Activated naive CD4-positive, alpha-beta T cell treated with anti-CD3 and anti-CD28 coated beads for 36 hours (primary cell): ENCODE measurements around the gene ATP9B. TPM values are rescaled to one million over a fixed set of nuclear protein-coding genes. Genes with fewer than 3 reads are reported as not detected.

Experiments
- CTCF ChIA-PET: fragments of 350-600 bp; sonication (Branson Sonifier 250); formaldehyde crosslinking; loops from one replicate; lab custom pipeline; 2021; ENCODE audit warnings: antibody characterized with exemption; lab: Charles Lee
- DNase-seq: peaks from one replicate; pipeline ENCODE4 v3.0.0-alpha.2; 2020
- H3K27ac Mint-ChIP-seq: one replicate; pipeline ENCODE4 v1.8.0; 2021; ENCODE audit warnings: mild to moderate bottlenecking, mixed read lengths
- H3K27me3 Mint-ChIP-seq: one replicate; pipeline ENCODE4 v1.8.0; 2021; ENCODE audit warnings: low read depth, mixed read lengths
- H3K36me3 Mint-ChIP-seq: one replicate; pipeline ENCODE4 v1.8.0; 2021; ENCODE audit warnings: low read depth, mixed read lengths
- H3K4me1 Mint-ChIP-seq: one replicate; pipeline ENCODE4 v1.8.0; 2021; ENCODE audit warnings: low read depth, mixed read lengths
- H3K4me3 Mint-ChIP-seq: one replicate; pipeline ENCODE4 v1.8.0; 2021; ENCODE audit warnings: mild to moderate bottlenecking, moderate library complexity, mixed read lengths
- H3K9me3 Mint-ChIP-seq: one replicate; pipeline ENCODE4 v1.8.0; 2021; ENCODE audit warnings: mixed read lengths
- intact Hi-C: fragments of 100-400 bp; cut with micrococcal nuclease; formaldehyde crosslinking; loops from one replicate; pipeline ENCODE4 v1.15.1; 2023
- total RNA-seq, 2 experiments: library from RNA; stranded (reverse); gene quantifications; one replicate each; pipeline ENCODE4 v1.2.3, GENCODE V29; 2021

The ATP9B gene
- total RNA-seq, 2 experiments from 2014 or later = 18.6 to 19.1 TPM

- H3K27me3 Mint-ChIP-seq = no peaks in the 10 kb centered on the region
- no peak overlapping the region for H3K27ac Mint-ChIP-seq
- H3K9me3 Mint-ChIP-seq = no peaks in the 10 kb centered on the region
- H3K4me3 Mint-ChIP-seq = no peak overlapping the region
- H3K4me1 Mint-ChIP-seq = no peaks in the 10 kb centered on the region
- H3K36me3 Mint-ChIP-seq = peaks cover 7% of the 10 kb centered on the region
- no peak for DNase-seq
- CTCF ChIA-PET = no interaction called here
- intact Hi-C loops = no loop called here
Measured at GRCh38 chr18:79354350-79354749, 285.2 kb downstream of the ATP9B start.

- H3K9me3 Mint-ChIP-seq = no peaks in the 10 kb centered on the region
- no peaks in the 10 kb centered on the region for H3K4me1 Mint-ChIP-seq
- no peak overlapping the region for H3K27ac Mint-ChIP-seq
Measured at GRCh38 chr18:79355433-79356335, 286.5 kb downstream of the ATP9B start.

GRCh38 chr18:79356435-79356834 is 287.2 kb downstream of the ATP9B start:
- H3K4me3 Mint-ChIP-seq = no peak overlapping the region
- intact Hi-C loops = no loop called here
- H3K9me3 Mint-ChIP-seq = no peaks in the 10 kb centered on the region
- no peaks in the 10 kb centered on the region for H3K4me1 Mint-ChIP-seq
- no peak for DNase-seq
- CTCF ChIA-PET = no interaction called here
- H3K27me3 Mint-ChIP-seq = no peaks in the 10 kb centered on the region
- H3K36me3 Mint-ChIP-seq = peaks cover 17% of the 10 kb centered on the region
- H3K27ac Mint-ChIP-seq = no peak overlapping the region

More at GRCh38 chr18:79355433-79356335, 286.5 kb downstream of the ATP9B start:
- DNase-seq = no peak
- H3K27me3 Mint-ChIP-seq = no peaks in the 10 kb centered on the region
- H3K4me3 Mint-ChIP-seq = no peak overlapping the region
- H3K36me3 Mint-ChIP-seq = peaks cover 10% of the 10 kb centered on the region
- CTCF ChIA-PET = no interaction called here
- intact Hi-C loops = no loop called here

DNA sequence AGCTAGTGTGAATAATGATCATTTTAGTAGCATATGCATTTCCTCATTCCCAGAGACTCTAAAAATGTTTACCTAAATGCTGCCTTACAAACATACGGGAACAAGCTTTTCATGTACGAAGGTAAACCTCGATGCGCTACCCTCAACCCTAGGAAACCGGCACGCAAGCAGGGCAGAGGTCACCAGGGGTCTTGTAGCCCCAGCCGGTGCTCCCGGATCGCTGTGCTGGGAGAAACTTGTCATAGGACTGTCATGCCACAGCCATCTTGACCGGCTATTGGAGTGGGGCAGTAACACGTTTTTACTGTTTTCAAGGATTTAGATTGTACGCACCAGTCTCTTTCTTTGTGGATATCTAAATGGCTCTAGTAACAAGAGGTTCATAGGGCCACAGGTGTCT is 291.7 kb downstream of the ATP9B start:
- H3K36me3 Mint-ChIP-seq = peaks cover 31% of the 10 kb centered on the region
- intact Hi-C loops = no loop called here
- H3K27ac Mint-ChIP-seq = no peak overlapping the region
- H3K27me3 Mint-ChIP-seq = no peaks in the 10 kb centered on the region
- H3K9me3 Mint-ChIP-seq = no peaks in the 10 kb centered on the region
- DNase-seq = no peak
- CTCF ChIA-PET = interaction anchor here (1.1 to 1.6 kb wide), 3 partner anchors 15 to 241 kb away, joined by 3 to 6 read pairs (median 3); no protein-coding TSS in a partner anchor
- no peak overlapping the region for H3K4me3 Mint-ChIP-seq
- H3K4me1 Mint-ChIP-seq = no peaks in the 10 kb centered on the region

DNA sequence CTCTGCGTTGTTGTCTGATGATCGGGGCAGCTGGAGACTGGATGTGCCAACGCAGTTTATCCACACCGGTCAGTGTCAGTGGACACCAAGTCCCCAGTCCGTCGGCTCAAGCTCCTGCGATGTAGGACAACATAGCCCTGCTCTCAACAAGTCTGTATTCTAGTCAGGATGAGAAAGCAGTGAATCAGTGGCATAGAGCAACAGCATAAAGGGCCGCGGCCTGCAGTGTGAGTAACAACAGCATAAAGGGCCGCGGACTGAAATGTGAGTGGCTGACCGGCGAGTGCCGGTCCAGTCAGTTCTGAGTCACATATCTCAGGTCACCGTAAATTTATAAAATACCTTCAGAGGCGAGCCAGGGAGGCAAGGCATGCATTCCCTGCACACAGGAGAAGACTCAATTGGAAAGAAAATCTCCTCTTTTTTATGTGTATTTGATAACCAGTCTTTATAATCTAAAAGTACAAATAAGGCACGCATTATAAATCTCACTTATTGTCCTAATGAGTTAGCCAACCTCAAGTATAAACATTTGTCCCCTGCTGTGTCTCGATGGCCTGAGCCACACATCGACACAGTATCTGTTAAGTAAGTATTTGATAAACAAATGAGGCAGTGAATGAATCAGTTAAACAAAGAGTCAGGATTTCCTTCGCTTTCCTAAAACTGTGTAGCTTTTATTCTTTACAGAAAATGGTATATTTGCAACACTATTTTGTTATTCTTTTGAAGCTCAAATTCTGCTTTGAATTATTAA is 292.8 kb downstream of the ATP9B start:
- Mint-ChIP-seq H3K27ac (no peak overlapping the region), H3K27me3 (no peaks in the 10 kb centered on the region), H3K4me1 (no peaks in the 10 kb centered on the region), H3K9me3 (no peaks in the 10 kb centered on the region), H3K36me3 (peaks cover 31% of the 10 kb centered on the region), H3K4me3 (no peak overlapping the region)
- intact Hi-C loops = no loop called here
- CTCF ChIA-PET = no interaction called here
- DNase-seq = no peak

- CTCF ChIA-PET = interaction anchor here (1.1 kb wide), 1 partner anchor 13 kb away, joined by 3 read pairs; no protein-coding TSS in a partner anchor
- Mint-ChIP-seq H3K9me3 (no peaks in the 10 kb centered on the region), H3K27ac (no peak overlapping the region), H3K4me1 (peaks cover 17% of the 10 kb centered on the region), H3K36me3 (peaks cover 24% of the 10 kb centered on the region), H3K27me3 (no peaks in the 10 kb centered on the region), H3K4me3 (no peak overlapping the region)
- no peak for DNase-seq
- intact Hi-C loops = no loop called here
Measured at GRCh38 chr18:79365701-79366100, 296.5 kb downstream of the ATP9B start.

DNA sequence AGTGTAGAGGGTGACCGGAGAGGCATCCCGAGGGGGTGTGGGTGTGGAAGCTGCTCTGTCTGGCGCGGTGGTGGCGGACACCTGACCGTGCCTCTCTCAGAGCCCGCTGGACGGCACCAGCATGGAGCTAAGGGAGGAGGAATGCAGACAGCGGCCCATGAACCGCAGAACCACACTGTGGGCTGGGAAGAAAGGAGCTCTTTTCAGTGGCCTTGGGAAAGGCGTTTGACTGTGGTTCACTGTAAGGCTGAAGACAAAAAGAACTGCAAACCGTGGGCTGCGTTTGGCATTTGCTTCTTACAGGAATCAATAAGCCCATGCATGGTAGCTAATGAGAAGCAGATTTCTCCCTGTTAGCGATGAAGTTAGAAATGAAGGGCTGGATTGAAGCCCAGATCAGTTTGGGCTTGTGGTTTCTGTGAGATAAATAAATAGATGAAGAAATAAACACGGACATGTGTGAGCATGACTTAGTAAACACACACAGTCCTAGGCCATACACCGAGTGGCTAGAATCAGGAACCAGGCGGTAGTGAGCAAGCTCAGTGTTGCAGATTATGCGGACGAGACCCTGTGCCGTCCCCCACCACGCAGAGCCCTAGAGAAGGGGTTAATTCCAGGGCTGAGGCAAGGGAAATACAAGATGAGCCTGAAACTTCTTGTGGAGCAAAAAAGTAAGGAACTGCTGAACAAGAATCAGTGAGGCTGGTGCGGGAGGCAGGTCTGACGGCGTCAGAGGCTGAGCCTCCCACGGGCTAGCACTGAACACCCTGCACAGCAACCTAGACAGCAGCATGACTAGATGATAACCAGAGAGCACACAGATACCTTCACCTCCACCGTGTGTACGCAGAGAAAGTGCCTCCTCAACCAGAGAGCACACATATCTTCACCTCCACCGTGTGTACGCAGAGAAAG is 297.2 kb downstream of the ATP9B start:
- H3K36me3 Mint-ChIP-seq = peaks cover 17% of the 10 kb centered on the region
- no peaks in the 10 kb centered on the region for H3K9me3 Mint-ChIP-seq
- no peak overlapping the region for H3K4me3 Mint-ChIP-seq
- CTCF ChIA-PET = interaction anchor here (0.6 to 1.1 kb wide), 2 partner anchors 12 to 15 kb away, joined by 3 read pairs; no protein-coding TSS in a partner anchor
- H3K27me3 Mint-ChIP-seq = no peaks in the 10 kb centered on the region
- DNase-seq = no peak
- no peak overlapping the region for H3K27ac Mint-ChIP-seq
- peaks cover 21% of the 10 kb centered on the region for H3K4me1 Mint-ChIP-seq
- intact Hi-C loops = no loop called here

- H3K36me3 Mint-ChIP-seq = peaks cover 11% of the 10 kb centered on the region
- no peaks in the 10 kb centered on the region for H3K27me3 Mint-ChIP-seq
- H3K27ac Mint-ChIP-seq = no peak overlapping the region
- intact Hi-C loops = no loop called here
- no peak for DNase-seq
- CTCF ChIA-PET = interaction anchor here (1.1 to 1.2 kb wide), 2 partner anchors 11 to 14 kb away, joined by 3 to 4 read pairs; no protein-coding TSS in a partner anchor
- H3K4me1 Mint-ChIP-seq = peaks cover 26% of the 10 kb centered on the region
- no peaks in the 10 kb centered on the region for H3K9me3 Mint-ChIP-seq
- H3K4me3 Mint-ChIP-seq = no peak overlapping the region
Measured at GRCh38 chr18:79367480-79367879, 298.3 kb downstream of the ATP9B start.

DNA sequence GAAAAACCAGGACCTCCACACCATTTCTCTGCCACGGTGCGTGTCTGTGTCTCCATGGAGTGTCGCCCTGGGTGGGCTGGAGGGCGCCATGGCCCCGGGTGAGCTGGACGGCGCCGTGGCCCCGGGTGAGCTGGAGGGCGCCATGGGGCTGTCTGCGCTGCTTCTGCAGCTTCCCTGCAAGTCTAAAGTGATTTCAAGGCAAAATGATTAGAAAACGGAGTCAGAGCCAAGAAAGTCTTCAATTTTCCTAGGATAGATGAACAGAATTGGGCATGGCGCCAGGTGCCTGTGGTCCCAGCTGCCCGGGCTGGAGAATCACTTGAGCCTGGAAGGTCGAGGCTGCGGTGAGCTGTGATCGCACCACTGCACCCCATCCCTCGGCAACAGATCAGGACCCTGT is 298.8 kb downstream of the ATP9B start:
- Mint-ChIP-seq H3K4me1 (peaks cover 26% of the 10 kb centered on the region), H3K36me3 (peaks cover 11% of the 10 kb centered on the region), H3K27me3 (no peaks in the 10 kb centered on the region), H3K4me3 (no peak overlapping the region), H3K27ac (no peak overlapping the region), H3K9me3 (no peaks in the 10 kb centered on the region)
- no peak for DNase-seq
- intact Hi-C loops = no loop called here
- CTCF ChIA-PET = interaction anchor here (1.1 to 1.2 kb wide), 2 partner anchors 10 to 13 kb away, joined by 3 to 4 read pairs; no protein-coding TSS in a partner anchor

DNA sequence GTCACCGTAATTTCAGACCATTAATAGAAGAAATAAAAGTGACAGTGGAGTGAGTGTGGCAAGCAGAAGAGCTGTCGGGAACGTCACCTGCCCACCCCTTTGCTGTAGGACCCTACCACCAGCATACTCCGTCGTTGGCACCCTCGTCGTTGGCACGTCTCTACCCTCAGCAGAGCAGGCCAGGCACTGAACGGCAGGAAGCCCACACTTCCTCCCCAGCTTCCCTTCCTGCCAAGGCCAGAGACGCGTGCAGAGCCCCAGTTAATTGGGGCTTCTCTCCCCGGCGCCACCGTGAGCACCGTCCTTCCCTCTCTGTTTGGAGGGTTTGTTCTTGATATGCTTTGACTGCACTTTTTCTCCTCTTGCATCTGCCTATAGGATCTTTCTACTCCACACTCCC is 299.5 kb downstream of the ATP9B start:
- Mint-ChIP-seq H3K4me3 (no peak overlapping the region), H3K9me3 (no peaks in the 10 kb centered on the region), H3K27ac (no peak overlapping the region), H3K4me1 (peaks cover 26% of the 10 kb centered on the region), H3K36me3 (peaks cover 6% of the 10 kb centered on the region), H3K27me3 (no peaks in the 10 kb centered on the region)
- CTCF ChIA-PET = interaction anchor here (1.2 kb wide), 1 partner anchor 10 kb away, joined by 4 read pairs; no protein-coding TSS in a partner anchor
- intact Hi-C loops = no loop called here
- no peak for DNase-seq

DNA sequence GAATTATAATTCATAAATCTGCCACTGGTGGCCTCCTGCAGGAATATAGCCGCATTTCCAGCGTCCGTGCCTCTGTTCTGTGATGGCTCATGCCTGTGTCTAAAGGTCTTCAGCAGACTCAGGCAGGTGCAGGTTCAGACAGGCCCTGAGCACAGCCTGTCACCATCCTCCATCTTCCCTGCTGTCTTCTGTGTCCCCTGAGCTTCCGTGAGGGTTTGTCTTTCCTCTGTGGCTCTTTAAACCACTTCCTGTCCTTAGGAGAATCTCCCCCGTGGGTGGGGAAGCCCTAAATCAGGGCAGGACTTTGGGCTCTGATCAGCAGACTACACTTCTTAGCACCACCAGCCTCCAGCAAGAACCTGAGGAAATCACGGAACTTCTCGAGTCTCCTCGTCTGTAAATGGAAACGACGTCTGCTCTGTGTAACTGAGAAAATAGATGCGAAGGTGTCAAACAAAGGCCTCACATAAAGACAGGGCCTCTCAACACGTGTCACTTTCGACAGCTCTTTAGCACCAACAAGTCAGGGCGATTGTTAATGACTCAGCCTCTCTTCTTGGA is 302.4 kb downstream of the ATP9B start:
- H3K36me3 Mint-ChIP-seq = no peaks in the 10 kb centered on the region
- H3K4me3 Mint-ChIP-seq = no peak overlapping the region
- no peaks in the 10 kb centered on the region for H3K9me3 Mint-ChIP-seq
- intact Hi-C loops = loop anchor here (10.0 kb wide), 1 partner anchor 783 kb away; no protein-coding TSS in a partner anchor
- CTCF ChIA-PET = interaction anchor here (0.6 to 2.2 kb wide), 3 partner anchors 9 to 271 kb away, joined by 4 to 11 read pairs (median 4); no protein-coding TSS in a partner anchor
- no peaks in the 10 kb centered on the region for H3K27me3 Mint-ChIP-seq
- H3K27ac Mint-ChIP-seq = peak overlapping the region; percentile 60
- DNase-seq = peak; percentile 38
- peaks cover 26% of the 10 kb centered on the region for H3K4me1 Mint-ChIP-seq
